HG02571 (cell line): Measurements from ENCODE around the gene TAS2R4.
"Not testable (repeated sequence)": the region's sequence is repeated elsewhere in the genome, so short reads cannot be mapped to it uniquely, and the experiment has no call there.

Experiments
- ATAC-seq: cut with Tn5 transposase; IDR thresholded peaks from one replicate; pipeline ENCODE4 v1.9.1; 2021; ENCODE audit warnings: mild to moderate bottlenecking, moderate library complexity; ENCODE audit not compliant: unreplicated experiment

The TAS2R4 gene

DNA sequence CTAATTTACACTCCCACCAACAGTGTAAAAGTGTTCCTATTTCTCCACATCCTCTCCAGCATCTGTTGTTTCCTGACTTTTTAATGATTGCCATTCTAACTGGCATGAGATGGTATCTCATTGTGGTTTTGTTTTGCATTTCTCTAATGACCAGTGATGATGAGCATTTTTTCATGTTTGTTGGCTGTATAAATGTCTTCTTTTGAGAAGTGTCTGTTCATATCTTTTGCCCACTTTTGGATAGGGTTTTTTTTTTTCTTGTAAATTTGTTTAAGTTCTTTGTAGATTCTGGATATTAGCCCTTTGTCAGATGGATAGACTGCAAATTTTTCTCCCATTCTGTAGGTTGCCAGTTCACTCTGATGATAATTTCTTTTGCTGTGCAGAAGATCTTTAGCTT, 46.0 kb downstream of the TAS2R4 start:
- not testable (repeated sequence) for ATAC-seq
